ENCODE measurements around the gene RBM33. TPM values are rescaled to one million over a fixed set of nuclear protein-coding genes. Genes with fewer than 3 reads are reported as not detected.

Gene RBM33
- polyA plus RNA-seq, 1 donor = 26.4 TPM

DNA sequence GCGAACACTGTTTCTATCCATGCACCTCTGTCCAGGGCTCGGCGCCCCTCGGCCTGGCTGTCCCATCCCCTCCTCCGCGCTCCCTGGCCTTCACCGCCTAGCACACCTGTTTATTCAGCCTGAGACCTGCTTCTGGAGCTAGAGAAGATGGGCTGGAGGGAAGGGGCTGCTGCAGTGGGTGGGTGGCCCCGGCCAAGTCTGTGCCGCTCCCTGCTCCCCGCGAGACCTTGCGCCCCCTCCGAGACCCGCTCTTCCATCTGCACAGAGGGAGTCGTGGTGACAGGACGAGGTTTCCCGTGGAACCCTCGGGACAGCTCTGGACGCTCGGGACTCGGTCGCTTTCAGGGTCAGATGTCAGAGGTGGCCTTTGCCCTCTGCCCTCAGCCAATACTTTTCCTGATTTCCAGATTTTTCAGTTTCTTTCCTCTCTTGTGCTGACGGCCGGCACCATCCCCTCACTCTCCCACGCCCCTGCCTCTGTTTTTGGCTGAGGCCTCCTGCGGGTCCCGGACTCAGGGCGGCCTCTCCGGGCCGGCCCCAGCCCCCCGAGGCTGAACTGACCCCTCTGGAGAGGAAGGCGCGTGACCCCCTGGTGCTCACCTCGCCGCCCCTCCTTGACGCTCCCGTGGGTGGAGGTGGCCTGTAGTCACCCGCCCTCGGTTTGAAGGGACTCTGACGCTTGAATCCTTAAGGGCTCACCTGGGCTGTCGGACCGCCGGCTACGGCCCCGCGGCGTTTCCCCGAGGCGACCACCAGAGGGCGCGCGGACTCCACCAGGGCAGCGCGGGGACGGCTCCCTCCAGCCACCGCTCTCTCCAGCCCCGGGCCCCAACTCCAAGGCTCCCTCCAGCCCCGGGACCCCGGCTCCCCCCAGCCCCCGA lies 152.2 kb downstream of the RBM33 start:
- DNase-seq (ENCODE audit: low read depth) = no peak

DNA sequence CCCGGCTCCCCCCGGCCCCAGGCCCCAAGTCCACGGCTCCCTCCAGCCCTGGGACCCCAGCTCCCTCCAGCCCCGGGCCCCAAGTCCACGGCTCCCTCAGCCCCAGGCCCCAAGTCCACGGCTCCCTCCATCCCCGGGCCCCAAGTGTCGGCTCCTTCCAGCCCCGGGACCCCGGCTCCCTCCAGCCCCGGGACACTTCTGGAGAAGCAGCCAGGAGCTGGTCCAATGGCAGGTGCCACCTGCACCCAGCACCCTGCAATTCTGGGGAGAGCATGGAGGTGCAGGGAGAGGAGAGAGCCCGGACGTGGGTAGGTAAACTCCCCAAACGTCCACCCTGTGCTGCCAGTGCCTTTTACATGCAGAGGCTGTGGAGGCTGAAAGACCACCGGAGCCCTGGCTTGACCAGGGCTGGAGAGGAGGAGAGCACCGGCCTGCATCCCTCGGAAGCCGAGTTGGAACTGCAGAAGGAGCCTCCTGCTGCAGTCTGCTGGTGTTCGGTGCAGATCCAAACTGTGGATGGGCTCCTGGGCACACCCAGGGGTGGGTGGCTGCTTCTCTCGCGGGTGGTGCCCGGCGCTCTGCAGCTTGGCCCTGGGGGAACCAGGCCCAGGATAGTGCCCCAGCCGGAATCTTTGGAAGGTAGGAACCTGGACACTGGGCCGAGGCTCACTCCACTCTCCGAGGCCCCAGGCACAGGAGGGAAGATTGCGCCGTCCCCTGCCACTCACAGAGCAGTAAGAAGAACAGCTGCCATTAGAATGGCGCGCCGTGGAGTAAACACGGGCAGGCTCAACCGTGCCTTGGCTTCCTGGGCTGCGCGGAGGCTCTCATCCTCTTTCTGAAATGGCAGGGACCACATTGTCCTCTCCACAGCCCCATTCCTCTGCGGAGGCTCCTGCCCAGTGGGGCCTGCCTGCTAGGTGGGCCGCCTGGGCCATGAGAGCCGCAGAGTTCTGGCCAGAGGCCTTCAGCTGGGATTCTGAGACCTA lies 153.1 kb downstream of the RBM33 start:
- no peak for DNase-seq (ENCODE audit: low read depth)

DNA sequence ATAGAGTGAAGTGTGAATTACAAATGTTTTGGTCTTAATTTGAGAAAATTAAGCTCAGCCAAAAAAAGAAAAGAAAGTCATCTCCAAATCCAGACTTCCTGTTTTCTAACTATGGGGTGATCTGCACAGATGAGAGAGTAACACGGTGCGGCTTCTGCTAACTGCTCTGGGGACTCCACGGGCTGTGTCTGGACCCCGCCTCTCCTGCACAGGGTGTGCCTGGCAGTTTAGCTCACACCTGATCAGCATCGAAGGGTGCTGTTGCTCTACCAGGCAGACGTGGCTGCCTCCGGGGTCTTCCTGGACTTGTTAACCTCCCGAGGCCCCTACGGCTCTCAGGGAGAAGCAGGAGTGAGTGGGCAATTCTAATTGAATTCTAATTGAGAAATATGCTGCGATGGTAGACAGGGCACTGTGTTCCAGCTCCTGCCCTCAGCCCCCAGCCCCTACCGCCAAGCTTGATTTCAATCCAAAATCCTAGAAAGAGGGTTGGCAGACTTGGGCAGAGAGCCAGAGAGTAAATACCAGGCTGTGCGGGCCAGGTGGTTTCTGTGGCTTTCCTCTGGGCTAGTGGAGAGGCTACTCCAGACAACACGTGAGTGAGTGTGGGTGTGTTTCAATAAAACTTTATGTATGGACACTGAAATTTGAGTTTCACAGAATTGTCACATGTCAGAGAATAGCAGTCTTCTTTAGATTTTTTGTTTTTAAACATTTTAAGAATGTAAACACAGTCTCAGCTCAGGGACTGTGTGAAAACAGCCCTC lies 154.4 kb downstream of the RBM33 start:
- DNase-seq (ENCODE audit: low read depth) = no peak

DNA sequence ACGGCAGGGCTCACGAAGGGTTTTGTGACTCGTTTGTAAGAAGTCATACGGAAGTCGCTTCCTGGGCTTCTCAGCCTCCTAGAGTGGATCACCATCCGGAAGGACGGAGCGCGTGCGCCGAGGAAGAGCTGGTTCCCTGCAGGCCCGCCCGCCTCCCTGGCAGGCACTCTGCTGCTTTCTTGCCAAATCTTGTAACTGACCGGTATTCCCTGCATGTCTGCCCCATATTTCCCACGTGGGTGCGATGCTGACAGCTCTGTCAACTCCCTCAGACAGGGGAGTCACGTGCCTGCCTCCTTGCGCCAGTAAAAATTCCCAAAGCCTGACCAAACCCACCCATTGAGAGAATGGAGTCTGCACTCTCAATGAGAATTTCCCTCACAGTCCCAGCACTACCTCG lies 155.1 kb downstream of the RBM33 start:
- no peak for DNase-seq (ENCODE audit: low read depth)

DNA sequence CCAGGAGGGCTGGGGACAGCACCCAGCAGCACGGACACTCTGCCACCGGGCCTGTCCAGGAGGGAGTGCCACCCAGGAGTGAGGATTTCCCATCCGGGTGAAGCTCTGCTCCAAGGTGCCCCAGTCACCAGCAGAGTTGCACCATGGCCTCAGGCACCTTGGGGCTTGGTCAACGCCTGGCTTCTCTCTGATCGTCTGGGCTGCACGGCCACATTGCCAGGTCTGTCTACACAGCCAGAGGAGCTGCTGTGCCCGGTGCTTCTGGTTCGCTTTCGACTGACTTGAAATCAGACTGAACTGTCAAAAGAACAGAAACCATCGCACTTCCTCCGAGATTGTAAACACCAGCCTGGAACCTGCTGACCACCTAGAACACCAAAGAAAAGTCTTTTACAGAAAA lies 155.8 kb downstream of the RBM33 start:
- DNase-seq (ENCODE audit: low read depth) = no peak

DNA sequence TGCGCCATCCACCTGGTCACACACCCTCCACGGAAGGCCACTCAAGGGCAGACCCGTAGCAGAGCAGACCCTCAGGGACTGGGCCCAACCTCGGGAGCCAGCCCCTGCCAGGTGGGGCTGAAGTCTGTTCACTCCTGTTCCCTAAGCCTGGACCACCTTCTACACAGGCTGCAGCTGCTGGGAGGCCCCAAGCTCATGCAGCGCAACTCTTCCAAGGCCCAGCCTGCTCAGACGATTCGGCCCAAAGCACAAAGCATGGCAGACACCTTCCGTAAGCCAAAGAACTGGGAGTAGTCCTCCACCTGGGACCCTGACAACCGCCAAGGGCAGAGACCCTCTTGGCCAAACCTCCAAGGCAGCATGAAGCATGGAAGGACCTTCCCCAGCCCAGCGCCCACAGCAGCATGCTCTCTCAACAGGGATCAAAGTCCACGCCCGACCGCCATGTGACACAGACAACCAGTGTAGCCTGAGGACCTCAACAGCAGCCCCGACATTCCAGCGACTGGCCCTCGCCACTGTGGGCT lies 156.3 kb downstream of the RBM33 start:
- DNase-seq (ENCODE audit: low read depth) = no peak

DNA sequence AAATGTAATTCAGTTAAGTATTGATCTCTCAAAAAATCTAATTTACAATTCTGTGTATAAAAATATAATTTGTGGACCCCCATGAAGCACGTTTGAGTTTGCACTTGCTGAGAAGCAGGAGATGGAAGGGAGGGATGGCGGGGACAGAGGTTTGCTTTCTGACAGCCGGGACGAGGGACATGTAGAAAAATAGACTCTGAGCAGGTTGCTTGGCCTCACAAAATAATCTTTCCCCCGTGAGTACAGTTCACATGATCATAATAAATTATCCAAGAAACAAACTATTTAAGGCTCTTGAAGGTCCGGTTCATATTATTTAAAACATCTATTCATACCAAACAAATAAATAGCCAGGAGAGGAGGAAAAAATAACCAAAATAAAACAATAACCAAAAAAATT lies 157.8 kb downstream of the RBM33 start:
- DNase-seq (ENCODE audit: low read depth) = no peak

DNA sequence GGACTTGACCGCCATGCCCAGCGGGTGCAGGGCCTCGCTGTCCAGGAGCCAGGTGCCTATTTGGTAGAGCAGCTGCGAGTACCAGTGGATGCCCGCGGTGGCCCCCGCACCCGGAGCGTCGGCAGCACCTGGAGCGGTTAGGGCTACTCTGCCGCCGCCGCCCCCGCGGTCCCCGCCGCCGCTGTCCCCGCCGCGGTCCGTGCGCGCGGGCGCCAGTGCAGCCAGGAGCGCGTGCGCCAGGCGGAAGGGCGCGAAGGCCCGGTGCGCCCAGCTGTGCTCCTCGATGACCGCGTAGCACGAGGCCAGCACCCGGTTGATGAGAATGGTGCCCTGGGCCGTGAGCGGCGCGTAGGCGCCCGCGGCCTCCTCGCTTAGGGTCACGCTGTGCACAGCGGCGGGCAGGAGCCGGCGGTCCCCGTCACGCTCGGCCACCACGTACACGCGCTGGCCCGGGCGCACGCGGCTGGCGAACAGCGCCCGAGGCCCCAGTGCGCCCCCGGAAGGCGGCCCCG lies 158.5 kb downstream of the RBM33 start:
- DNase-seq (ENCODE audit: low read depth) = no peak

DNA sequence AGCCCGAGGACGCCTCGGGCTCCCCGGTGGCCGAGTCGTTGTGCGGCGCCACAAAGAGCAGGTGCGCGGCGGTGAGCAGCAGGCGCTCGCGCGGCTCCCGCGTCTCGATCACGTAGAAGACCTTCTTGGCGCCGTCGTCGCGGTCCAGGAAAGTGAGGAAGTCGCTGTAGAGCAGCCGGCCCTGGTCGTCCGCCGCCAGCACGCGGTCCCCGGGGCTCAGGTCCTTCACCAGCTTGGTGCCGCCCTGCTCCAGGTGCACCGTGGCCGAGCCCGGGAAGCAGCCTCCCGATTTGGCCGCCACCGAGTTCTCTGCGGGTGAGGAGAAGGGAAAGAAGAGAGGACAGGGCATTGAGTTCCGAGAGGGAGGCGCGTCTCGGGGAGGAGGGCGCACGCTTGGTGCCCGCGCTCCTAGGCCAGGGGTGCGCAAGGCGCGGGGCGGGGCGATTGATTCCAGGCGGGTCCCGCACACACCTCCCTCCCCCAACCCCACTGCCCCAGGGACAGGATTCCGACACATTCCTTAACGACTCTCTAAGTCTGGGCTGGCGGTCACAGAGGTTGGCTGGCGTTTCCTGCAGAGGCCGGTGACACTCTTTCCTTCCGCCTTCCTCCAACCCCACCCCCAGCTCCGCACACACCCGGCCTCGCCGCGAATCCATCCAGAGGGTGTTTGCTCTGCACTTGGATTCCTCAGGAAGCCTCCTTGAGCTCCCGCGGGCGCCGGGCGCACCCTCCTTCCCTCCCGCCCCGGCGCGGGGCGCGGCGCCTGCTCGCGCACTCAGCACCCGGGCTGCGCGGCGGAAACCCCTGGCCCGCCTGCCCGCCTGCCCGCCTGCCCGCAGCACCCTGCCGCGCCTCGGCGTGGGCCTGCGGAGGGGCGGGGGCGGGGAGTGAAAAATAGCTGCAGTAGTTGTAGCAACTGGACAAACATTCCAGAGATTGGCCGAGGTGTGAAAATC lies 159.2 kb downstream of the RBM33 start:
- DNase-seq (ENCODE audit: low read depth) = no peak

DNA sequence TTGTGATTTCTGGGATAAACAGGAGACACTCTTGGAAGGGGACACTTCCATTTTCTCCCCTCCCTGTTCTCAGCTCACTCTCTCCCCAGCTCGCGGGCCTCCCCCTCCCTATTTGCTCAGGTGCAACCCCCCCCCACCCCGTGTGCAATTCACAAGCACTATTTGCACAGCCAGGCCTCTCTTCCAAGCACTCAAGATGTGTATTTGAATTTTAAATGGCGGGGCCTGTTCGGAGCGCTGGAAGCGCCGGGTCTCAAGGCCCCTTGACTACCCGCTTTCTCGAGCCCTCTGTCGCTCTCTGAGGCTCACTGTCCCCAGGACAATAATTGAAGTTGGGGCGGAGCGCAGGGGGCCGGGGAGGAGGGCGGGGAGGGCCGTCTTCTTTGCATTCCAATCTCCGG lies 160.0 kb downstream of the RBM33 start:
- DNase-seq (ENCODE audit: low read depth) = no peak

DNA sequence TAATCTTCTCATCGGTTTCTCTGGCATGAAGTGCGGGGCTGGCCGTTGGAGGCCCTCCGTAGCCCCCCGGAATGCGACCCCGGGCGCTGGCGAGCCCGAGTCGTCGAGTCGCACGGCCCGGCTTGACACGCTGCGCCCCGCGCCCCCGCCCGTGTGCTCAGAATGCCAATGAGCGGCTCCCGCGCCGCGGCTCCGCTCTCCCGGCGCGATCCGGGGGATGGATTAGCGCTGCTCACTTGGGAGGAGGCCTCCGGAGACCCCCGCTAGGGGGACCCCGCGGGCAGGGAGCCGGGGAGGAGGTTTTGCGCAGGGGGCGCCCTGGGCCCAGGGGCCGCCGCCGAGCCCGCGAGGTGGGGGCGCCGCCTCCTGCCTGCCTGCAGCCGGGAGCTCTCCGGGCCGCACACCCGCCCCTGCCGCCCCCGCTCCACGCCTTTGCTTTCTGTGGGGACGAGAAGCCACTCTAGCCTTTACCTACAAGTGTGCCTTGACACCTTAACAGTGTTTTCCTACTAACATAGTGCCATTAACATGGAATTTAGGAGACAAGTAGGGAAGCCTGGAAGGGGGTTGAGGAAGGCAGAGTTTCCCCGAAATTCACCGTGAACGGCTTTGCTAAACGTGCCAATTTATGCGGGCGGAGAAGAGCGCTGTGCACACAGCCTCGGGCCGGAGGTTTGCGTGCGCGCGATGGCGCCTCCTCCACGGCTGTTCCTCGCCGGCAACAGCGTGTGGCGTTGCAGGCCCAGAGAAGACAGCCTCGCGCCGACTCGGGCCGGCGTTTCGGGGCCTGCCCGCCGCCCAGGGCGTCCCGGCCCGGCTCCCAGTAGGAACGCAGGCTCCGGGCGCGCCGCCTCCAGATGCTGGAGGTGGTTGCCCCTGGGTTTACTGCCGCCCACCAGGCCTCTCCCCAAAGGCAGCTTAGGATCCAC lies 160.7 kb downstream of the RBM33 start:
- DNase-seq (ENCODE audit: low read depth) = no peak

DNA sequence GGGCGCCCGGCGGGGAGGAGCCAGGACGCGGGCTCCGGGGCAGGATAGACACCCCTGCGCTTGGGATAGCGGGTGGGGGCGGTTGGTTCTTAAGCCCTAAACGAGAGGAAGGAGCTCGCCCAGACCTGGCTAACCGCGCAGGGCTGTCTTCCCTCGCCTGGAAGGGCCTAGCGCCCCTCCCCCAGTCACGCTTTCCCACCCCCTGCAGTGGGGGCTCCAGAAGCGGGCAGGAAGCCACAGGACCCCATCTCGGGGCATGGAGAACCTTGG lies 161.3 kb downstream of the RBM33 start:
- no peak for DNase-seq (ENCODE audit: low read depth)

DNA sequence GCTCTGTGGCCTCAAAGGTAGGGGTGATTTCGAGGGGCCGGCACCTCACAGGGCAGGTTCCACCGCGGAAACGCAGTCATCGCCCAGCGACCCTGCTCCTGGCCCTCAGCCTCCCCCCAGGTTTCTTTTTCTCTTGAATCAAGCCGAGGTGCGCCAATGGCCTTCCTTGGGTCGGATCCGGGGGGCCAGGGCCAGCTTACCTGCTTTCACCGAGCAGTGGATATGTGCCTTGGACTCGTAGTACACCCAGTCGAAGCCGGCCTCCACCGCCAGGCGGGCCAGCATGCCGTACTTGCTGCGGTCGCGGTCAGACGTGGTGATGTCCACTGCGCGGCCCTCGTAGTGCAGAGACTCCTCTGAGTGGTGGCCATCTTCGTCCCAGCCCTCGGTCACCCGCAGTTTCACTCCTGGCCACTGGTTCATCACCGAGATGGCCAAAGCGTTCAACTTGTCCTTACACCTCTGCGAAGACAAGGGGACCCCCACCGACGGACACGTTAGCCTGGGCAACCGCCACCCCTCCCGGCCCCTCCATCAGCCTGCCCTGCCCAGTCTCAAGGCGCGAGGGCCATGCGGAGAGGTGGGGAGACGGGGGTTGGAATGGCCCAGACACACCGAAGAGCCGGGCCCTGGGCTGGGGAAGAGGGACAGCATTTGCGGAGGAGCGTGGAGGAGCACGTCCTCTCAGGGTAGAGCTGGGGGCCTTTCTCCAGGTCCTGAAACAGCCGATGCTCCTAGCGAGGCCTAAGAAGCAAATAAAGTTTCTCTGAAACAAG lies 161.8 kb downstream of the RBM33 start:
- DNase-seq (ENCODE audit: low read depth) = no peak

DNA sequence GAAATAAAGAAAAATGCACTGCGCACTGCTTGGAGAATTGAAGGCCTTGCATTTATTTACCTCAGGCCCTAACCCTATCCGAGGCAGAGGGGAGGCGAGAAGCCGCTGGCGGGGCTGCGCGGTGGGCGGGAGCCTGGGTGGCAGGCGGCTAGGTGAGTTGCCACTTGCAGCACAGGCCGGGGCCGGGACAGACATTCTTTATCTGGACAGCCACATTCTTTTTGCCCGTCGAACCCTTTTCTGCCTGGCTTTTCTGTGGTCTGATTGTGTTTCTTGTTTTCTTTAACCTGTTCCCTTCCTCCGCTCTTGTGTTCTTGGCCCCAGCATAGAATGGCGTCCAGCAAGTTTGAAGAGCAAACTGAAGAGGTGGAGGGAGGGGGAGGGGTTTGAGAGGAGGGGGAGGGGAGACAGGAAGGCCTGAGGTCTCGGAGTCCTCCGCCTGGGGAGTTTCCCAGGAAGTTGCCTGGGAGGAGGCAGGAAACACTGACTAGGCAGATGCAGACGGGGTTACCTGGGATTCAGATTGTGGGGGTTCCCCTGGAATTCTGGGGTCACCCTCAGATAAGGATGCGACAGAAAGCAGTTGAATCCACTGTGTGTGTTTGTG lies 162.7 kb downstream of the RBM33 start:
- no peak for DNase-seq (ENCODE audit: low read depth)

DNA sequence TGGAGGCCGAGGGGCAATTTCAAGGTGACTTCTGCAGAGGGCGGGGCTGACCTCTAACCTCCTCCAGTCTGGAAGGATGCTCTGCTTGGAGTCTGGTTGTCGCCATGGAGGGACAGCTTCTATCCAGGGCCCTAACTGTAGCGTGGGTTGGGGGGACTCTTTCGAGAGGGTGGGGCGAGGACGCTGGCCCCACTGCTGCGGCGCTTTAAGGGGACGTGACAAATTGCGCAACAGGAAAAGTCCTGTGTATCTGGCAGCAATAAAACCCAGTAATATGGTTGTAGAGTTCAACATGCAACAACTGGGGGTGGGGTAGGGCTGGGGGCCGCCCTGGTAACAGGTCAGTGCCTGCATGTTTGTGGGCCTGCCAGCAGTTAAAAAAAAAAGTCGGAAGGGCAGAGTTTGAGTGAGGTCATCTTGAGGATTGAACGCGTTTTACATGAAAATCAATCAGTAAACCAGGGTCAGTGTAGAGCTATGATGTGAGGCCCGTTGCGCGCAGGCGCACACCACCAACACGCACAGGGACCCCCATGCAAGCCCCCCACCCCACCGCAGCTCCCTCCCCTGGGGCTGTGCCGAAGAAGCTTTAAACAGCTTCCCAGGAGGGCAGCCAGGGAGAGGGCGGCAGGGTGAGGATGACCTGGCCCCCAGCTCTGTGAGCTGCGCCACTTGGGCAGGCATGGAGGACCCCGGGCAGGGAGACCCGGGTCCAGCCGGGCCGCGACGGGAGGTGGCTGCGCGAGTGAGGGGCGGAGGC lies 163.5 kb downstream of the RBM33 start:
- DNase-seq (ENCODE audit: low read depth) = no peak

DNA sequence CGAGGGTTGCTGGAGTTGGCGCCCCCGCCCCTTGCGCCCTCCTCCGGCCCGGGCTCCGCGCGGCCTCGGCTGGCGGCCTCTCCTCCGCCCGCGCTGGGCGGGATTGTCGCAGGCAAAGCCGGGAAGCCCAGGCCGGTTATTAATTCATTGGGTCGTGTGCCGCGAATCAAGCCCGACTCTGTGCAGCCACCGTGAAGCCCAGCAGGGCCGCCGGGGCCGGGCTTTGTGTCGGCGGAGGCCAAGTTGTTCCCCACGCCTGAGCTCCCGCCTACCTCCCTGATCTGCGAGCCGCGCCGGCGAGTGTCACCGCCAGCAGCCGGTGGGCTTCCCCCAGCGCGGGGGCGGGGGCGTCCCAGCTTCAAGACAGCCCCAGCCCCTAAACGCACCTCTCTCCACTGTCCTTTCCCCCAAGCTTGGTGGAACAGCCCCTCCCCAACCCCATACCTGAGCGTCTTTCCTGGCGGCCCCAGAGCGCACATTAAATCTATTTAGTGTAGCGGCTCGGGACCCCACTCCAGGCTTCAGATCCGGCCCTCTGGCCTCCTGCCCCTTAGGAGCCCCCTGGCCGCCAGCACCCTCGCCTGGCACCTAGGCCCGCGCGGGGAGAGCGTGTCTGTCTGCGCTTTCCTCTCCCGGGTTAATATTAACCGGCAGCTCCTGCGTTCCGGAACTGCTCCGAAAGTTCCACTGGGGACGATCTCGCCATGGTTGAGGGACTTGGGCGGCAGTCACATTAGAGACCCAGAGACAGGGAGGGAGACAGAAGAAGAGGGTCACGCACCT lies 164.3 kb downstream of the RBM33 start:
- no peak for DNase-seq (ENCODE audit: low read depth)

Data from forelimb muscle (tissue), 1 donor.